GM19324 (cell line): ENCODE results near the gene CFAP221.
A peak's percentile ranks its signal among the peaks of the same experiment; 100 is the strongest.

Source experiments
- ATAC-seq: cut with Tn5 transposase; IDR thresholded peaks from one replicate; pipeline ENCODE4 v1.9.1; 2021; ENCODE audit warnings: mild to moderate bottlenecking, moderate library complexity; ENCODE audit not compliant: unreplicated experiment, low FRiP score

Gene CFAP221

GRCh38 chr2:119544075-119544938, at the start of gene CFAP221:
CFAP221 (plus strand) TSS chr2:119544449; CDS start chr2:119546132, 1,683 bp downstream.
- ATAC-seq: peak; percentile 67

GRCh38 chr2:119495948-119496347, 48.3 kb upstream of the CFAP221 start:
- no peak for ATAC-seq

GRCh38 chr2:119496682-119497081, 47.6 kb upstream of the CFAP221 start:
- no peak for ATAC-seq

- ATAC-seq: no peak
Measured at GRCh38 chr2:119508756-119509155, 35.5 kb upstream of the CFAP221 start.

- no peak for ATAC-seq
Measured at GRCh38 chr2:119511989-119512388, 32.3 kb upstream of the CFAP221 start.

GRCh38 chr2:119512946-119513345, 31.3 kb upstream of the CFAP221 start:
- no peak for ATAC-seq

- no peak for ATAC-seq
Measured at GRCh38 chr2:119513832-119514231, 30.4 kb upstream of the CFAP221 start.

- ATAC-seq: no peak
Measured at GRCh38 chr2:119516121-119516520, 28.1 kb upstream of the CFAP221 start.

GRCh38 chr2:119517433-119517832, 26.8 kb upstream of the CFAP221 start:
- ATAC-seq: peak; percentile 83

- ATAC-seq: no peak
Measured at GRCh38 chr2:119518401-119519056, 25.7 kb upstream of the CFAP221 start.

- no peak for ATAC-seq
Measured at GRCh38 chr2:119519057-119519408, 25.2 kb upstream of the CFAP221 start.

- ATAC-seq: no peak
Measured at GRCh38 chr2:119520696-119521432, 23.4 kb upstream of the CFAP221 start.

- no peak for ATAC-seq
Measured at GRCh38 chr2:119521433-119522050, 22.7 kb upstream of the CFAP221 start.

- ATAC-seq: no peak
Measured at GRCh38 chr2:119522671-119523070, 21.6 kb upstream of the CFAP221 start.

- no peak for ATAC-seq
Measured at GRCh38 chr2:119523383-119523951, 20.8 kb upstream of the CFAP221 start.

GRCh38 chr2:119523952-119524694, 20.1 kb upstream of the CFAP221 start, which contains the start of gene SCTR:
SCTR (minus strand) TSS chr2:119524483; CDS start chr2:119524226, 257 bp downstream.
- no peak for ATAC-seq

- ATAC-seq: no peak
Measured at GRCh38 chr2:119525614-119526013, 18.6 kb upstream of the CFAP221 start.

GRCh38 chr2:119527999-119528398, 16.2 kb upstream of the CFAP221 start:
- ATAC-seq: no peak

- no peak for ATAC-seq
Measured at GRCh38 chr2:119531292-119531691, 13.0 kb upstream of the CFAP221 start.

- ATAC-seq: no peak
Measured at GRCh38 chr2:119533560-119533959, 10.7 kb upstream of the CFAP221 start.
